GM19239 (cell line): Measurements from ENCODE around the gene CASTOR1.

Experiments used
- DNase-seq: peaks from one replicate; pipeline ENCODE4 v3.0.0; 2011; ENCODE audit warnings: low spot score; ENCODE audit not compliant: insufficient read length
- FAIRE-seq: peaks from 2 replicates; lab custom pipeline; 2011; peaks lifted over from hg19 to GRCh38; lab: Jason Lieb, UNC

Gene CASTOR1

GRCh38 chr22:30249049-30250038, 40.0 kb downstream of the CASTOR1 start:
- FAIRE-seq (no peak), DNase-seq (no peak)

GRCh38 chr22:30248484-30248883, 40.8 kb downstream of the CASTOR1 start:
- FAIRE-seq (no peak), DNase-seq (no peak)

DNA sequence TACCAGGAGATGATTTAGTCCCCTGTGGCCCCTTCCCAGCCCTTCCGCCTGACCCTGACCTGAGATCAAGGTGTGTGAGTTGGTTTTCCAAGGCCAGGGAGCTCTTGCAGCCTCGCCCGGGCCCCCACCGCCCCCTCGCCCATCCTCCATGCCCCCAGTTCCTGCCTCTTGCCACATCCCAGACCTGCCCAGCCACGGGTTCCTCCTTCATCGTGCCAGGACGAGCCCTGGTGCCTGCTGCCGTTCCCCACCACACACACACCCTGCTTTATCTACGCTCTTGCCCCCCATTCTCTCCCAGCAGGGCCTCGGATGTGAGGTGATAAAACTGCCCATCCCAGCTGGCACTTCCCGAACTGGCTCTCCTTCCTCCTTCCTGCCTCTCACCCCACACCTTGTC, 41.3 kb downstream of the CASTOR1 start:
- FAIRE-seq, result no peak
- no peak for DNase-seq

- no peak for FAIRE-seq
Observed at GRCh38 chr22:30247561-30247960, 41.7 kb downstream of the CASTOR1 start.

GRCh38 chr22:30246814-30247376, 42.4 kb downstream of the CASTOR1 start:
- DNase-seq, result no peak

More at GRCh38 chr22:30247561-30247960, 41.7 kb downstream of the CASTOR1 start:
- DNase-seq, result no peak

DNA sequence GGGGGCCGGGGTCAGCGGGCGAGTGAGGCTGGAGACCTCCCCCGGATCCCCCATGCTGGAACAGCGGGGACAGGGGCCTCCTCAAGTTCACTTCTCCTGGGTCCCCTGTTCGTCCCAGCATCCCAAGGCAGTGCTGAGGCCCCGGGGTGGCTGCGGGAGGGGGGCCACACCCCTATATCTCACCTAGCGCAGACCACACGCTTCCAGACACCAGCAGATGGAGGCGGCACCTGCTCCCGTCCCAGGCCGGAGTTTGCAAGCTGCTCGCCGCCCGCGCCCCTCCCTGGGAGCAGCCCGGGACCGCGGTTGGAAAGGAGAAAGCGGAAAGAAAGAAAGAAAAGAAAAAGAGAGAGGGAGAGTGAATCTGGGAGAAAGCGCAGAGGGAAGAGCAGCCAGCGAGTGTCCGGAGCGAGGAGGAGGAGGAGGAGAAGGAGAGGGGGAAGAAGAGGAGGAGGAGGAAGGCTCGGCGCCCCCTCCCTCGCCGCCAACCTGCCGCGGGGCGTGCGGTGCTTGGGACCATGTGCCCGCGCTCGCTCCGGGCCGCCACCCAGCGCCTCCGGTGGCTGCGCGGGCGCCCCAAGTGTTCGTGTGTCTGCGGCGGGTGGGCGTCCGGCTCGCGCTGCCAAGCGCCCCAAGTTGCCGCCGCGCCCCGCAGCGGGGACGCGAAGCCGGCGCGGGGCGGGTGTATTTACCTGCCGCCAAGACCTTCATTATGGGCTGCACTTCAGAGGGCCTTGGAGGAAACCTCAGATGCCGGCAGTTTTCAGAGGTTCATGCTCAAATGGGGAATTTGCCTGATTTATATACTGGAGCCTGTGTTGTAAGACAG, 43.1 kb downstream of the CASTOR1 start, which contains the start of gene LIF:
LIF (minus strand) TSS at position 775 of the 829 bp plus-strand sequence; CDS start at position 711, 64 bp downstream.
- FAIRE-seq, result no peak
- DNase-seq, result no peak

More at GRCh38 chr22:30246814-30247376, 42.4 kb downstream of the CASTOR1 start:
- no peak for FAIRE-seq

DNA sequence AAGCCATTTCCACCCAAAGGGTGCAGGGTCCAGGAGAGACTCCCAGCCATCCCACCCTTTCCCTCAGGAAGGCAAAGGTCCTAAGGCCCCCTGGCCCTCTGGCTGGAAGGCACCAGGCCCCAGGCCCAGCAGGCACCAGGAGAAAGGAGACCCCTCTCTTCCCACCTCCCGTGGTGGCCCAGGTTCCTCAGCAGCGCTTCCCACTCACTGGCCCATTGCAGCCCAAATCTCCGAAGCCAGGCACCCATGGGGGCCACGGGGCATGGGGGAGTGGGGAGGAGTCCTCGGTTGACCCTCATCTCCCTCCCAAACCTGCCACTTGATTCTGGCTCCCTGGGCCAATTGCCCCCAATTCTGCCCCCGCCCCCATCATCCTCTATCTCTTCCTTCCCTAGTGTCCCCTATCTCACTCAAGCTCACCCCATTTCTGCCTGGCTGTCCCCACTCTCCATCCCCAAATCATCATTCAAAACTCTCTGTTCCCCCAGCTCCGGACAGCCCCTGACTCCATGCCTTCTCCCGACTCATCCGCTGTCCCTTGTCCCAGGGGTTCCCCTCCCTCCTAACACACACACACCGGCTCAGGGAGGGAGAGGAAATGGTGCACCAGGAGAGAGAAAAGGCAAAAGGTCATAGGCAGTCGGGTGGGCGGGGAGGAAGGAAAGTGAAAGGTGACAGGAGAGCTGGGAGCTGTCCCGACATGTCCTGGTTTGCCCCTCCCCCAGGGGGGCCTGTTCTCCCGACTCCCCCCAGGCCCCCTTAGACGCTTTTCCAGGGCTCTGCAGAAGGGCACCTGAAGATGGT, 43.9 kb downstream of the CASTOR1 start:
- no peak for FAIRE-seq
- no peak for DNase-seq

GRCh38 chr22:30244641-30245040, 44.7 kb downstream of the CASTOR1 start:
- no peak for FAIRE-seq

GRCh38 chr22:30244066-30244465, 45.2 kb downstream of the CASTOR1 start:
- FAIRE-seq, result no peak
- no peak for DNase-seq

More at GRCh38 chr22:30244641-30245040, 44.7 kb downstream of the CASTOR1 start:
- DNase-seq, result no peak

GRCh38 chr22:30243661-30244060, 45.6 kb downstream of the CASTOR1 start:
- no peak for FAIRE-seq
- no peak for DNase-seq

GRCh38 chr22:30241576-30242371, 47.5 kb downstream of the CASTOR1 start:
- FAIRE-seq (no peak), DNase-seq (no peak)

- FAIRE-seq (no peak), DNase-seq (no peak)
Observed at GRCh38 chr22:30240541-30241417, 48.5 kb downstream of the CASTOR1 start.

DNA sequence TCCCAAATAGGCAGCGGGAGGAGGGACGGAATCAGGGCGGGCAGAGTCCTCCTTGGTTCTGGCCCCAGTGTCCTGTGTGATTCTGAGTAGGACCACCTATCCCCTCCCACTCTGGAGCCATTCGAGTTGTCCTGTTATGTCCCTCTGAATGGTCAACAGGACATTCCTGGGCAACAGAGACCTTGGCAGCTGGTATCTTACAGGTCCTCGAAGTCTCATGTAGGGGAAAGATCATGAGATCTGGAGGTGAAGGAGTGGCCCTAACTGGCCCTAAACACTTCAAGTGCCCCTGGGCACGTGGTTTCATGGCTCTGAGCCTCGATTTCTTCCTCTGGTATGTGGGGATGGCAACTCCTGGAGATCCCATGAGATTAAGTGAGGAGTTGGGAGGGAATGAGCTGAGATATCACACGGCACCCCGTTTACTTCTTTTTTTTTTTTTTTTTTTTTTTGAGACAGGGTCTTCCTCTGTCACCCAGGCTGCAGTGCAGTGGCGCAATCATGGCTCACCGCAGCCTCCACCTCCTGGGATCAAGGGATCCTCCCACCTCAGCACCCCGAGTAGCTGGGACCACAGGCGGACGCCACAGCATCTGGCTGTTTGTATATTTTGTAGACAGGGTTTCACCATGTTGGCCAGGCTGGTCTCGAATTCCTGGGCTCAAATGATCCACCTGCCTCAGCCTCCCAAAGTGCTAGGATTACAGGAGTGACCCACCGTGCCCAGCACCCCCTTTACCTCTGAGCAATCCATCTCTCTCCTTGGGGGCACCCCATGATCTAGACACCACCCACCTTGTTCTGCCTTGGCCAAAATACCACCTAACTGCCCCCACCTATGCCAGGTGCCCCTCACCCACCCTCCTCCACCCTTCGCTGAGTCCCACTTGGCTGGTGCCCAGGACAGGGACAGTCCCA, 49.6 kb downstream of the CASTOR1 start:
- FAIRE-seq, result no peak

GRCh38 chr22:30238661-30239487, 50.4 kb downstream of the CASTOR1 start:
- DNase-seq (no peak), FAIRE-seq (no peak)

More for the DNA sequence above, 49.6 kb downstream of the CASTOR1 start:
- no peak for DNase-seq

DNA sequence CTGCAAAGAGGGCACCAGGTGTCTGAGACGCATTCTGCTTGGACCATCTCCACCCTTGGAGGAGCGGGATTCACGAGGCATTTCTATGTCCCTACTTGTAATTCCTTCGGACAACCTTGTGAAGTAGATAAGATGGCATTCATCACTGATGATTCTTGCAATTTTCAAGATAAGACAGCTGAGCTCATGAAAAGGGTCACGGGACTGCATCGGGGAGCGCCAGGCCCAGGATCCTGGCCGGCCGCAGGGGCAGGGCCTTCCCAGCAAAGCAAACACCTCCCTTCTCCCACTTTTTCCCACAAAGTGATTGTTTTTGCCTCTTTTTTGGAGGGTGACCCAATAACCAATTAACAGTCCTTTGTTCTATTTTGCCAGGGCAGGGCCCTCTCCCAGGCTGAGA, 51.2 kb downstream of the CASTOR1 start:
- DNase-seq, result no peak
- FAIRE-seq, result no peak

GRCh38 chr22:30236875-30237274, 52.4 kb downstream of the CASTOR1 start:
- no peak for DNase-seq
- FAIRE-seq, result no peak
